A549 (cell line): ENCODE data around the gene KCTD6. TPM values are rescaled to one million over a fixed set of nuclear protein-coding genes. Genes with fewer than 3 reads are reported as not detected.
A peak's percentile ranks its signal among the peaks of the same experiment; 100 is the strongest.

ENCODE experiments used
- ATAC-seq, 2 experiments: fragments of 200-7000 bp in 1 of 2; fragments of >200 bp in 1 of 2; cut with Nextera tagmentation in 1 of 2; cut with Tn5 transposase in 1 of 2; 3 replicates each; pipeline versions ENCODE4 v1.8.0 to v1.9.1; 2018 to 2020; ENCODE audit warnings: mild to moderate bottlenecking in 1 of 2, moderate library complexity in 1 of 2
- CTCF ChIA-PET: fragments of 300-600 bp; sonication (Branson Sonifier 250); formaldehyde crosslinking; extraction: SDS; loops from one replicate; lab custom pipeline; 2021; ENCODE audit warnings: antibody characterized with exemption, inconsistent platforms; lab: Yijun Ruan, JAX
- POLR2A ChIA-PET: fragments of 350-600 bp; formaldehyde crosslinking; extraction: SDS; loops from one replicate; lab custom pipeline; 2021; ENCODE audit warnings: antibody characterized with exemption, inconsistent platforms; lab: Yijun Ruan, JAX
- DNase-seq, 2 experiments: peaks; one replicate each; pipeline versions ENCODE4 v3.0.0 to v3.0.0-alpha.2; 2011 to 2016; ENCODE audit warnings: low read depth in 1 of 2, low spot score in 1 of 2
- FAIRE-seq: peaks from 2 replicates; lab custom pipeline; 2011; peaks lifted over from hg19 to GRCh38; lab: Jason Lieb, UNC
- H3K27ac ChIP-seq, 2 experiments: fragments of >200 bp; sonication (Bioruptor Twin); formaldehyde crosslinking; 3 replicates each; pipeline ENCODE4 v1.5.1; 2016 to 2017
- H3K4me1 ChIP-seq: fragments of >200 bp; sonication (Bioruptor Twin); formaldehyde crosslinking; 3 replicates; pipeline ENCODE4 v1.6.1; 2016
- H3K4me2 ChIP-seq: fragments of >200 bp; sonication (Bioruptor Twin); formaldehyde crosslinking; 3 replicates; pipeline ENCODE4 v1.6.1; 2016
- H3K4me3 ChIP-seq: fragments of >200 bp; sonication (Bioruptor Twin); formaldehyde crosslinking; 3 replicates; pipeline ENCODE4 v1.5.1; 2016
- H3K9me3 ChIP-seq: fragments of >200 bp; sonication (Bioruptor Twin); formaldehyde crosslinking; 3 replicates; pipeline ENCODE4 v1.6.1; 2016
- EHF ChIP-seq: fragments of 250-450 bp; sonication (Bioruptor Pico); IDR thresholded peaks from 2 replicates; pipeline ENCODE4 v1.5.0; 2020; ENCODE audit warnings: mild to moderate bottlenecking
- EHMT2 ChIP-seq: fragments of 200-600 bp; sonication (generic); IDR thresholded peaks from 2 replicates; pipeline ENCODE4 v1.6.1; 2016; ENCODE audit warnings: antibody characterized with exemption, low read depth, mild to moderate bottlenecking, moderate library complexity
- EP300 ChIP-seq, 2 experiments: fragments of >200 bp; sonication (Bioruptor Twin); formaldehyde crosslinking; IDR thresholded peaks; 2 replicates in 1 of 2; 3 replicates in 1 of 2; pipeline ENCODE4 v1.6.1; 2016 to 2017
- FOXS1 ChIP-seq: fragments of 250-450 bp; sonication (Bioruptor Pico); IDR thresholded peaks from 2 replicates; pipeline ENCODE4 v1.5.0; 2020; ENCODE audit warnings: mild to moderate bottlenecking, moderate library complexity
- GATA3 ChIP-seq: IDR thresholded peaks from 2 replicates; pipeline ENCODE4 v1.6.1; 2012; ENCODE audit warnings: borderline replicate concordance
- HOXA7 ChIP-seq: fragments of 250-450 bp; sonication (Bioruptor Pico); IDR thresholded peaks from 2 replicates; pipeline ENCODE4 v1.5.0; 2020; ENCODE audit warnings: mild to moderate bottlenecking, moderate library complexity
- JUN ChIP-seq, 2 experiments: fragments of >200 bp; sonication (Bioruptor Twin); formaldehyde crosslinking; IDR thresholded peaks; 2 replicates in 1 of 2; 3 replicates in 1 of 2; pipeline ENCODE4 v1.6.1; 2016 to 2017
- MAFK ChIP-seq: fragments of 450-650 bp; IDR thresholded peaks from 2 replicates; pipeline ENCODE4 v1.6.1; 2014; ENCODE audit not compliant: partially characterized antibody
- POLR2A ChIP-seq: IDR thresholded peaks from 2 replicates; pipeline ENCODE4 v1.6.1; 2012; ENCODE audit warnings: mild to moderate bottlenecking, low read length
- REST ChIP-seq: fragments of 200-600 bp; sonication (generic); IDR thresholded peaks from 2 replicates; pipeline ENCODE4 v1.6.1; 2016; ENCODE audit warnings: antibody characterized with exemption, mild to moderate bottlenecking, moderate library complexity
- RFX5 ChIP-seq: fragments of 450-650 bp; IDR thresholded peaks from 2 replicates; pipeline ENCODE4 v1.7.1; 2014; ENCODE audit warnings: antibody characterized with exemption, mild to moderate bottlenecking, moderate library complexity
- RNF2 ChIP-seq: fragments of 200-600 bp; sonication (generic); IDR thresholded peaks from 2 replicates; pipeline ENCODE4 v1.6.1; 2016; ENCODE audit warnings: low read depth, mild to moderate bottlenecking, antibody characterized with exemption, moderate library complexity, borderline replicate concordance
- TP53 ChIP-seq: fragments of 250-450 bp; sonication (Bioruptor Pico); IDR thresholded peaks from 2 replicates; pipeline ENCODE4 v1.5.0; 2021; ENCODE audit warnings: mild to moderate bottlenecking, moderate library complexity
- USF2 ChIP-seq: fragments of 450-650 bp; IDR thresholded peaks from 2 replicates; pipeline ENCODE4 v1.6.1; 2014; ENCODE audit warnings: antibody characterized with exemption
- ZC3H11A ChIP-seq: fragments of 450-650 bp; IDR thresholded peaks from 2 replicates; pipeline ENCODE4 v1.6.1; 2014; ENCODE audit warnings: antibody characterized with exemption, mild to moderate bottlenecking
- ZFP36 ChIP-seq: fragments of 450-650 bp; IDR thresholded peaks from 2 replicates; pipeline ENCODE4 v1.6.1; 2014; ENCODE audit warnings: borderline replicate concordance; ENCODE audit not compliant: partially characterized antibody
- ZNF302 ChIP-seq: fragments of 250-450 bp; sonication (Bioruptor Pico); IDR thresholded peaks from 2 replicates; pipeline ENCODE4 v1.9.0; 2021; ENCODE audit warnings: inconsistent platforms, mild to moderate bottlenecking, moderate library complexity
- ZSCAN20 ChIP-seq: fragments of 250-450 bp; sonication (Bioruptor Pico); IDR thresholded peaks from 2 replicates; pipeline ENCODE4 v1.8.0; 2022; ENCODE audit warnings: mild to moderate bottlenecking, moderate library complexity
- WGBS: methylation state at CpG from one replicate; pipeline ENCODE4 v1.1.6; 2017; ENCODE audit errors: missing lambda C conversion rate; 5-methylcytosine and 5-hydroxymethylcytosine counted together
- polyA plus RNA-seq, 4 experiments: library from polyadenylated mRNA; depleted of rRNA in 3 of 4; stranded (reverse); fragments of >200 nt; fragmentation: RNase III in 1 of 4; extraction: RNeasy Plus Mini Kit Qiagen cat#74134 plus additional on column Dnase treatment in 1 of 4; gene quantifications; 2 replicates in 3 of 4; 3 replicates in 1 of 4; pipeline ENCODE4 v1.2.3, GENCODE V29; 2011 to 2017
- TF ChIP-seq, protein P1 (sequence below): fragments of >200 bp; sonication (Bioruptor Twin); formaldehyde crosslinking; IDR thresholded peaks from 2 replicates; pipeline ENCODE4 v1.6.1; 2016
- TF ChIP-seq, protein P2 (sequence below): IDR thresholded peaks from 2 replicates; pipeline ENCODE4 v1.6.1; 2012

KCTD6 gene
- polyA plus RNA-seq, 2 of the 4 experiments (the other 2 are of a cell fraction), result 8.1 to 24.4 TPM

DNA sequence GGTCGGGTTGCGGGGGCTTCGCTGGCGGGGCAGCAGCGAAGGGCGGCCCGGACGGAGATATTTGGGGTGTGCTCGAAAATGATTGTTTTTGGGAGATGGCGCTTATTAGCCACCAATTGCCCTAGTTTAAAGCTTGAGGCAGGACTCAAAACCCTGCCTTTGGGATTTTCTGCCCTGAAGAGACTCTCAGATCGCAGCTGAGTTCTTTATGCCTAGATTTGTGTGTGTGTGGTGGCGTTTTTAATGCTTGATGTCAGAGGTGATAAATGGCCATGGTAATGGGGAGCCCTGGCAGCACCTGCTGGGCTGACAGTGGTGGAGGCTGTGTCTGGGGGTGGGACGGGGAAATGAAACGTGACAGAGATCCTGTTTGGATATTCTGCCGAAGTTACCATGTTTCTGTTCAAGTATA lies 604 bp downstream of the KCTD6 start:
- peak overlapping the region; percentile 93 for H3K27ac ChIP-seq
- TF ChIP-seq HOXA7 (CRISPR knock-in tag) (no peak), EP300 (IDR thresholded peaks at IDR 0.05) (no peak), ZSCAN20 (CRISPR knock-in tag) (no peak), ZFP36 (no peak), FOXS1 (CRISPR knock-in tag) (no peak)
- TF ChIP-seq, protein P1, sequence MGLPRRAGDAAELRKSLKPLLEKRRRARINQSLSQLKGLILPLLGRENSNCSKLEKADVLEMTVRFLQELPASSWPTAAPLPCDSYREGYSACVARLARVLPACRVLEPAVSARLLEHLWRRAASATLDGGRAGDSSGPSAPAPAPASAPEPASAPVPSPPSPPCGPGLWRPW, result no peak
- CTCF ChIA-PET, result interaction anchor here (0.6 to 3.5 kb wide), 22 partner anchors 9 to 80 kb away, joined by 3 to 24 read pairs (median 6); no protein-coding TSS in a partner anchor
- DNase-seq, result no peak
- no peak for FAIRE-seq
- POLR2A ChIA-PET, result interaction anchor here (2.3 kb wide), 1 partner anchor 59 kb away, joined by 6 read pairs; the partner anchor contains the start of gene PDHB
- H3K9me3 ChIP-seq, result no peaks in the 10 kb centered on the region
- H3K4me1 ChIP-seq, result peaks cover 45% of the 10 kb centered on the region
- 1% methylated on average over 6 of the region's 15 CpGs for WGBS
- H3K4me2 ChIP-seq, result peak overlapping the region; percentile 90
- no peak for ATAC-seq
- peak overlapping the region; percentile 83 for H3K4me3 ChIP-seq

- TF ChIP-seq TP53 (CRISPR knock-in tag) (no peak), HOXA7 (CRISPR knock-in tag) (no peak), EHMT2 (no peak), ZNF302 (CRISPR knock-in tag) (no peak), RNF2 (no peak), EHF (CRISPR knock-in tag) (no peak), POLR2A (no peak), MAFK (no peak), ZC3H11A (no peak), RFX5 (no peak)
- TF ChIP-seq, all 56 proteins: peak for 0
- CTCF ChIA-PET, result interaction anchor here (1.1 to 3.5 kb wide), 3 partner anchors 23 to 64 kb away, joined by 3 to 23 read pairs (median 20); no protein-coding TSS in a partner anchor
- Histone ChIP-seq H3K4me1 (peaks cover 43% of the 10 kb centered on the region), H3K4me2 (peak overlapping the region; percentile 90), H3K4me3 (peak overlapping the region; percentile 83; the same call in 1 of the 3 replicates), H3K9me3 (no peaks in the 10 kb centered on the region), H3K27ac (no peak overlapping the region)
- FAIRE-seq (no peak), DNase-seq (no peak), ATAC-seq (no peak)
- POLR2A ChIA-PET, result no interaction called here
- 60% methylated on average over 3 of the region's 3 CpGs for WGBS
Observed at GRCh38 chr3:58494107-58494506, 2.2 kb downstream of the KCTD6 start.

DNA sequence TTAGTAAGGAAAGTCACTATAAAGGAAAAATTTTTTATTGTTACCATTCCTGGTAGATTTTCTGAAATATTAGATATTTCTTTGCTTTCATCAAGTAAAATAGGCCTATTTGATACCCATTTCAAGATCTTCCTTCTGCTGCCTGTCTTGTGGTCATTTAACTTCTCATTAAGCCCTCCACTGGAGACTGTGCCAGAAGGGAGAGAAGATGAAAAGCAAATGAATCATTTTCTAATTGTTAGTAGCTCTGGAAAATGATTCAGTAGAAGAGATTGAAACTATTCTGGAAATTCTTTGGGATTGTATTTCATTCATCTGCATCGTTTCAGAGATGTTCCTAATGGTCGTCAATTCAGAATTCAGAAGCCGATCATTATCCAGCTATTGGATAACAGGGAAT lies 3.2 kb downstream of the KCTD6 start:
- Histone ChIP-seq H3K9me3 (no peaks in the 10 kb centered on the region), H3K27ac (no peak overlapping the region), H3K4me3 (no peak overlapping the region), H3K4me1 (peaks cover 41% of the 10 kb centered on the region), H3K4me2 (peak overlapping the region; percentile 90)
- CTCF ChIA-PET, result interaction anchor here (0.6 to 2.0 kb wide), 5 partner anchors 22 to 318 kb away, joined by 3 to 10 read pairs (median 3); no protein-coding TSS in a partner anchor
- TF ChIP-seq GATA3 (no peak), TP53 (CRISPR knock-in tag) (no peak), USF2 (no peak), ZSCAN20 (CRISPR knock-in tag) (no peak), RNF2 (no peak), JUN (IDR thresholded peaks at IDR 0.05) (no peak), ZNF302 (CRISPR knock-in tag) (no peak), FOXS1 (CRISPR knock-in tag) (no peak), REST (no peak)
- TF ChIP-seq, protein P2, sequence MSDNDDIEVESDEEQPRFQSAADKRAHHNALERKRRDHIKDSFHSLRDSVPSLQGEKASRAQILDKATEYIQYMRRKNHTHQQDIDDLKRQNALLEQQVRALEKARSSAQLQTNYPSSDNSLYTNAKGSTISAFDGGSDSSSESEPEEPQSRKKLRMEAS, result no peak
- POLR2A ChIA-PET, result no interaction called here
- DNase-seq (no peak), FAIRE-seq (no peak), ATAC-seq (no peak)
- WGBS, result 93% methylated on average over 3 of the region's 3 CpGs
